ENCODE results near the gene CC2D1A. TPM values are rescaled to one million over a fixed set of nuclear protein-coding genes. Genes with fewer than 3 reads are reported as not detected.
A peak's percentile ranks its signal among the peaks of the same experiment; 100 is the strongest.

The CC2D1A gene
- total RNA-seq, 4 donors from 2014 or later: 97.4 to 235 (median 184) TPM

DNA sequence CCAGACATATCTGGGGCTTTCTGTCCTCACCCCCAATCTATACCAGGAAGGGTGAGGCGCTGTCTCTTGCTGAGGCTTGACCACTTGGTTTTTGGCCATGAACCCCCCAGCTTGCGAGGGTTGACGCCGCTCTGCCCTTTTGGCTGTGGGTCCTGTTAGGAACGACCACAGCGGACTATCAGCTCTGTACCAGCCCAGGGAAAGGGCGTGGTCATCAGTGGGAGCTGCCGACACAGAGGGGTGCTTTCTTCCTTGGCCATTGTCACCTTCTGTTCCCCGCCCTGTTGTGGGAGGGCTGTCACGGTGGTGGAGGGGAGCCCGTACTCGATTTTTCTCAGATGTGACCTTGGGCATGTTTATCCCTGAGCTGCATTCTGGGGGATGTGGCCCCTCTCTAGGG is 52.0 kb downstream of the CC2D1A start:
- Histone ChIP-seq H3K9me3 (no peaks in the 10 kb centered on the region), H3K4me3 (no peak overlapping the region), H3K36me3 (peaks cover 0 to 88% (median 0%) of the 10 kb centered on the region in 3 donors), H3K27me3 (no peaks in the 10 kb centered on the region), H3K27ac (no peak overlapping the region), H3K4me1 (peaks cover 0 to 11% (median 4%) of the 10 kb centered on the region in 4 donors)
- no peak for DNase-seq
- TF ChIP-seq, protein P1, sequence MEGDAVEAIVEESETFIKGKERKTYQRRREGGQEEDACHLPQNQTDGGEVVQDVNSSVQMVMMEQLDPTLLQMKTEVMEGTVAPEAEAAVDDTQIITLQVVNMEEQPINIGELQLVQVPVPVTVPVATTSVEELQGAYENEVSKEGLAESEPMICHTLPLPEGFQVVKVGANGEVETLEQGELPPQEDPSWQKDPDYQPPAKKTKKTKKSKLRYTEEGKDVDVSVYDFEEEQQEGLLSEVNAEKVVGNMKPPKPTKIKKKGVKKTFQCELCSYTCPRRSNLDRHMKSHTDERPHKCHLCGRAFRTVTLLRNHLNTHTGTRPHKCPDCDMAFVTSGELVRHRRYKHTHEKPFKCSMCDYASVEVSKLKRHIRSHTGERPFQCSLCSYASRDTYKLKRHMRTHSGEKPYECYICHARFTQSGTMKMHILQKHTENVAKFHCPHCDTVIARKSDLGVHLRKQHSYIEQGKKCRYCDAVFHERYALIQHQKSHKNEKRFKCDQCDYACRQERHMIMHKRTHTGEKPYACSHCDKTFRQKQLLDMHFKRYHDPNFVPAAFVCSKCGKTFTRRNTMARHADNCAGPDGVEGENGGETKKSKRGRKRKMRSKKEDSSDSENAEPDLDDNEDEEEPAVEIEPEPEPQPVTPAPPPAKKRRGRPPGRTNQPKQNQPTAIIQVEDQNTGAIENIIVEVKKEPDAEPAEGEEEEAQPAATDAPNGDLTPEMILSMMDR (IDR thresholded peaks at IDR 0.05): no peak
- no peak for TF ChIP-seq POLR2A (IDR thresholded peaks at IDR 0.05)

DNA sequence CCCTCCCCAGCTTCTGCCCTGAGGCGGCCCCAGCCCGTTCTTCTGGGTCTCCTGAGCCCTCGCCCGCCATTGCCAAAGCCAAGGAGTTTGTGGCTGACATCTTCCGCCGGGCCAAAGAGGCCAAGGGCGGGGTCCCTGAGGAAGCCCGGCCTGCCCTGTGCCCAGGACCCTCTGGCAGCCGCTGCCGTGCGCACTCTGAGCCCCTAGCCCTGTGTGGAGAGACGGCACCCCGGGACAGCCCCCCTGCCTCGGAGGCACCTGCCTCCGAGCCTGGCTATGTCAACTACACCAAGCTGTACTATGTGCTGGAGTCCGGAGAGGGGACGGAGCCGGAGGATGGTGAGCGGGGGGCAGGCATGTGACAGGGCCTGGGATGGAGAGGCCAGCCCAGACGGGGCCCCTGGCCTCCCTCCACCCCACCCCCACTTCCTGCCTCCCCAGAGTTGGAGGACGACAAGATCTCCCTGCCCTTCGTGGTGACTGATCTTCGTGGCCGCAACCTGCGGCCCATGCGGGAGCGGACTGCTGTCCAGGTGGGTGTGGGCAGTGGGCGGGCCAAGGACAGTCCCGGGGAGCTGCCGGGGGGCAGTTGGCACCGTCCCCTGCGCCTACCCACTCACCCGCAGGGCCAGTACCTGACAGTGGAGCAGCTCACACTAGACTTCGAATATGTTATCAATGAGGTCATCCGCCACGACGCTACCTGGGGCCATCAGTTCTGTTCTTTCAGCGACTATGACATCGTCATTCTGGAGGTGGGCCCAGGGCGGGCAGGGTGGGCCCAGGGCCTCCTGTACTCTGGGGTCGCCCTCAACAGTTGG is 53.4 kb downstream of the CC2D1A start:
- no peaks in the 10 kb centered on the region for H3K27me3 ChIP-seq
- H3K9me3 ChIP-seq: peaks cover 0 to 2% (median 0%) of the 10 kb centered on the region in 4 donors
- no peak for DNase-seq
- peaks cover 0 to 95% (median 0%) of the 10 kb centered on the region in 3 donors for H3K36me3 ChIP-seq
- H3K4me3 ChIP-seq: no peak overlapping the region
- no peaks in the 10 kb centered on the region for H3K4me1 ChIP-seq
- TF ChIP-seq, protein P1 (IDR thresholded peaks at IDR 0.05): no peak
- TF ChIP-seq POLR2A (IDR thresholded peaks at IDR 0.05): no peak
- H3K27ac ChIP-seq: no peak overlapping the region

DNA sequence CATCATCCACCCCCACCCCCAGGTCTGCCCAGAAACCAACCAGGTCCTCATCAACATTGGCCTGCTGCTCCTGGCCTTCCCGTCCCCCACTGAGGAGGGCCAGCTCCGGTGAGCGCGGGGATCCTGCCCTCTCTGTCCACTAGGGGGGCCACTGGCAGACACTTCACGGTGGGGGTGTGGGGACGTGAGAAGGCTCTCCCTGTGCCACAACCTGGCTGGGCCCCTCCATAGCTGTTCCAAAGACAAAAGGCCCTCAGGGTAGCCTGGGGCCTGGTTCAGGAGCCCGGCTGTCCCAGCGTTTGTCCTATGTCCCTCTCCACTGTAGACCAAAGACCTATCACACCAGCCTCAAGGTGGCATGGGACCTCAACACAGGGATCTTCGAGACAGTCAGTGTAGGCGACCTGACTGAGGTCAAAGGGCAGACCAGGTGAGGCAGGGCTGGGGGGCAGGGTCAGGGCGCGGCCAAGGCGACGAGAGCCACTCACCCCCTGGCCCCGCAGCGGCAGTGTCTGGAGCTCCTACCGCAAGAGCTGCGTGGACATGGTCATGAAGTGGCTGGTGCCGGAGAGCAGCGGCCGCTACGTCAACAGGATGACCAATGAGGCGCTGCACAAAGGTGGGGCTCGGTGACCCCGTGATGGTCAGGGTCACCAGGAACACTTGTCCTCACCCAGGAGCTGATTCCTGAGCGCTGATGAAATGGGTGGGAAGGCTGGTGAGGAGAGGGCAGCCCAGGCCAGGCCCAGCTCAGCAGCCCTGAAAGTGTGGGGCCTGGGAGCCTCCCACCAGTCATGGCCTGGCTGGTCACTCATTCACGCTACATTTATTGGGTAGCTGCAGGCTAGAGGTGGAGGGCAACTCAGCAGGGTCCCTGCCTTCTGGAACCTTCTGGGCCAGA is 54.2 kb downstream of the CC2D1A start:
- peaks cover 0 to 2% (median 0%) of the 10 kb centered on the region in 4 donors for H3K9me3 ChIP-seq
- peaks cover 0 to 93% (median 0%) of the 10 kb centered on the region in 3 donors for H3K36me3 ChIP-seq
- no peaks in the 10 kb centered on the region for H3K27me3 ChIP-seq
- no peak for TF ChIP-seq POLR2A (IDR thresholded peaks at IDR 0.05)
- TF ChIP-seq, protein P1 (IDR thresholded peaks at IDR 0.05): peak in 3 of 6 experiments; percentile 16 to 27 (median 21)
- no peak overlapping the region for H3K27ac ChIP-seq
- no peaks in the 10 kb centered on the region for H3K4me1 ChIP-seq
- H3K4me3 ChIP-seq: no peak overlapping the region
- DNase-seq: no peak

DNA sequence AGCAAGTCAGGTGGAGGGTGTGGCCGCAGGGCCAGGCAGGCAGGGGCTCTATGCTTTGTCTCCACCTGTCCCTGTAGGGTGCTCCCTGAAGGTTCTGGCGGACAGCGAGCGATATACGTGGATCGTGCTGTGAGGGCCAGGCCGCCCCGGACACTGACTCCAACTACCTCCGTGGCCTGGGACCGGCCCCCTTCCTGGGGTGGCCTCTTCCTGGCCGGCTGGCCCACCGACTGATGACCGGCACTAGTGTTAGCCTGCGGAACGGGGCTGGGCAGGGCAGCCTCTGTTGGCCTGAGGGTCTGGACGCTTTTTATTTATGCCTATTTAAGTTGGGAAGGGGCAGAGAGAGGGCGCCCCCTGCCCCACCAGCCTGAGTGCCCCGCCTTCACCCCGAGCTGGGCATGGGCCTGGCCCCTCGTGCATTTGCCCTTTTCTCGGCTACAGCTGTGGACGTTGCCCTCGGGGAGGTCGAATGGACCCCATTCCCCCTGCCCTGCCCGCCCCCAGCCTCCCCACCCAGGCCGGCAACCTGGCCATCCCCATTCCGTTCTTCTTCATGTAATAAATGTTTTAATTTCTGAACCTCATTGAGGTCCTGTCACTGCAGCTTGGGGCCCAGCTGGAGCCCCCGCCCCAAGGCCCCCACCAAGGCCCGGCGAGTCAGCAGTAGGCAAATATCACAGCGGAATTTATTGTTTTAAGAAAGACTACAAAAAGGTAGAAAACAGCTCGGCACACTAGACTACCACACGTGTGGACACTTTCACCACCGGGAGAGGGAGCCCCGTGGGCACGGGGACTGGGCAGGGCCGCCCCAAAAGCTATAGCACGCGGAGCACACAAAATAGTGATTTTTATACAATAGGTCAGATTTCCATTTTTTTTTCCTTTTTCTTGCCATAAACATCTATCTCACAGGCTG is 55.1 kb downstream of the CC2D1A start:
- no peaks in the 10 kb centered on the region for H3K27me3 ChIP-seq
- DNase-seq: no peak
- peaks cover 0 to 93% (median 0%) of the 10 kb centered on the region in 3 donors for H3K36me3 ChIP-seq
- H3K9me3 ChIP-seq: peaks cover 0 to 2% (median 0%) of the 10 kb centered on the region in 4 donors
- TF ChIP-seq, protein P1 (IDR thresholded peaks at IDR 0.05): no peak
- no peak for TF ChIP-seq POLR2A (IDR thresholded peaks at IDR 0.05)
- no peaks in the 10 kb centered on the region for H3K4me1 ChIP-seq
- no peak overlapping the region for H3K27ac ChIP-seq
- H3K4me3 ChIP-seq: no peak overlapping the region
